Measurements from ENCODE around the gene KAT6B.

KAT6B gene

DNA sequence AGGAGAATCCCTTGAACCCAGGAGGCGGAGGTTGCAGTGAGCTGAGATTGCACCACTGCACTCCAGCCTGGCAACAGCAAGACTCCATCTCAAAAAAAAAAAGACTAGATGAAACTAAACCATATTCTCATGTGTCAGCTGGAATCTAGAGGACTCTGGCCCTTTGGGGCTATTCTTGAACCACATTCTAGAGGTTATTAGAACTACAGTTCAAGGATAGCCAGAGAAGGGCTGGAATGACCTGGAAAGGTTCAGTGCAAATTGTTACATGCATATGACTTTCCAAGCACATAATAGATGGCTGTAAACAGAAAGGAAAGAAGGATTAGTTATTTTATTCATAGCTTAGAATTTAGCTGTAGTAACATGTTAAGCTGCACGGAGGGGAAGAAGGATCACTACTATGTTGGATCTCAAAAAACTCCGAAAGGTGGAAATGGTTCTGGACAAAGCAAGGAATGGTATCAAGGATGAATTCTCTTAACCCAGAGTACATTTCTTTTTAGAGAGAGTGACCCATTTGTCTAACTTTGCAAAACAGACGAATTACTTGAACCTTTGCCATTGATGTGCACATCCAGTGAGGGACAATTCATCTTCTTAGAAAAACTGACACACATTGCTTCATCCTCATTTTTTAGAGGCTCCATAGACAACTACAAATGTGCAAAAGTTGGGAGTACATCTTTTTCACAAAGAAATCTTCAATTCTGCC lies 161.1 kb downstream of the KAT6B start:
- H3K36me3 ChIP-seq (ENCODE audit: control insufficient read depth, insufficient read depth, low read length): no peaks in the 10 kb centered on the region
- H3K4me1 ChIP-seq: peaks cover 9% of the 10 kb centered on the region
- no peak overlapping the region for H3K4me2 ChIP-seq (ENCODE audit: low read length)
- H3K27me3 ChIP-seq (ENCODE audit: control insufficient read depth, insufficient read depth, low read length): no peaks in the 10 kb centered on the region
- H3K9ac ChIP-seq: no peak overlapping the region
- H3K9me3 ChIP-seq (ENCODE audit: control insufficient read depth, low read length): no peaks in the 10 kb centered on the region
- no peak overlapping the region for H2AFZ ChIP-seq
- no peak overlapping the region for H3K4me3 ChIP-seq (ENCODE audit: low read depth, low read length)
- TF ChIP-seq, protein P1, sequence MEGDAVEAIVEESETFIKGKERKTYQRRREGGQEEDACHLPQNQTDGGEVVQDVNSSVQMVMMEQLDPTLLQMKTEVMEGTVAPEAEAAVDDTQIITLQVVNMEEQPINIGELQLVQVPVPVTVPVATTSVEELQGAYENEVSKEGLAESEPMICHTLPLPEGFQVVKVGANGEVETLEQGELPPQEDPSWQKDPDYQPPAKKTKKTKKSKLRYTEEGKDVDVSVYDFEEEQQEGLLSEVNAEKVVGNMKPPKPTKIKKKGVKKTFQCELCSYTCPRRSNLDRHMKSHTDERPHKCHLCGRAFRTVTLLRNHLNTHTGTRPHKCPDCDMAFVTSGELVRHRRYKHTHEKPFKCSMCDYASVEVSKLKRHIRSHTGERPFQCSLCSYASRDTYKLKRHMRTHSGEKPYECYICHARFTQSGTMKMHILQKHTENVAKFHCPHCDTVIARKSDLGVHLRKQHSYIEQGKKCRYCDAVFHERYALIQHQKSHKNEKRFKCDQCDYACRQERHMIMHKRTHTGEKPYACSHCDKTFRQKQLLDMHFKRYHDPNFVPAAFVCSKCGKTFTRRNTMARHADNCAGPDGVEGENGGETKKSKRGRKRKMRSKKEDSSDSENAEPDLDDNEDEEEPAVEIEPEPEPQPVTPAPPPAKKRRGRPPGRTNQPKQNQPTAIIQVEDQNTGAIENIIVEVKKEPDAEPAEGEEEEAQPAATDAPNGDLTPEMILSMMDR (IDR thresholded peaks at IDR 0.05): no peak
- no peak overlapping the region for H3K27ac ChIP-seq
- no peaks in the 10 kb centered on the region for H3K79me2 ChIP-seq

DNA sequence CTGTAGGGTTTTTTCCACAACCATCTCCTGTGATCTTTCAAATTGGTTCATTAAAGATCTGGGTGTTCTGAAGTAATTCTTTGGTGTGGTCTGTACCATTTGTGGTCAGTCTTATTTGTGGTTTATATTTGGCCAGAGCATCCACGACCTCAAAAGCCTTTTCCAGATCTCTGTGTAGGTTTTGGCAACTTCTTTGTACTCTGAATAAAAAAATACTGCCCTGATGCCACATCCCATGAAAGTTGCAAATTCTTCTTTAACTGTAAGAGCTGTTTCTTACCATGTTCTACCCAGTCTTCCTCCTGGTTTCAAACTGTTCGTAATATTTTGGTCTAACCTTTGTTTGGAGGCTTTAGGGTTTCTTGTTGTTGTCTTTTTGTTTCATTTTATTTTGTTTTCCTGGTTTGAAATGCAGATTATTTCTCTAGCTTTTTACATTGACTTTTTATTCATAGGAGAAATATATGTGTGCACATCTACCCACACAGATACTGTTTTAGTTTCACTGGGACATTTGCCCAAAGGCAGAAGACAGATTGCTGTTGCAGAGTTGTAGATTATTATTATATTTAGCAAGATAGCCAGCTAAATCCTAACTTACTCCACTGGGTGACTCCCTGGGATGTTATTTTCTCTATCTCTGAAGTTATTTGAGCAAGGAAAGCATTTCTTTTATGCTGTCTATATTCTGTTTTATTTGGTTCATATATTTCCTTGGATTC lies 161.8 kb downstream of the KAT6B start:
- H3K4me2 ChIP-seq (ENCODE audit: low read length): peak overlapping the region; percentile 15
- H3K4me3 ChIP-seq (ENCODE audit: low read depth, low read length): no peak overlapping the region
- H3K27me3 ChIP-seq (ENCODE audit: control insufficient read depth, insufficient read depth, low read length): no peaks in the 10 kb centered on the region
- no peak overlapping the region for H3K9ac ChIP-seq
- no peaks in the 10 kb centered on the region for H3K36me3 ChIP-seq (ENCODE audit: control insufficient read depth, insufficient read depth, low read length)
- no peak overlapping the region for H3K27ac ChIP-seq
- no peaks in the 10 kb centered on the region for H3K9me3 ChIP-seq (ENCODE audit: control insufficient read depth, low read length)
- H3K79me2 ChIP-seq: no peaks in the 10 kb centered on the region
- H3K4me1 ChIP-seq: peaks cover 9% of the 10 kb centered on the region
- H2AFZ ChIP-seq: no peak overlapping the region
- TF ChIP-seq, protein P1 (IDR thresholded peaks at IDR 0.05): no peak

DNA sequence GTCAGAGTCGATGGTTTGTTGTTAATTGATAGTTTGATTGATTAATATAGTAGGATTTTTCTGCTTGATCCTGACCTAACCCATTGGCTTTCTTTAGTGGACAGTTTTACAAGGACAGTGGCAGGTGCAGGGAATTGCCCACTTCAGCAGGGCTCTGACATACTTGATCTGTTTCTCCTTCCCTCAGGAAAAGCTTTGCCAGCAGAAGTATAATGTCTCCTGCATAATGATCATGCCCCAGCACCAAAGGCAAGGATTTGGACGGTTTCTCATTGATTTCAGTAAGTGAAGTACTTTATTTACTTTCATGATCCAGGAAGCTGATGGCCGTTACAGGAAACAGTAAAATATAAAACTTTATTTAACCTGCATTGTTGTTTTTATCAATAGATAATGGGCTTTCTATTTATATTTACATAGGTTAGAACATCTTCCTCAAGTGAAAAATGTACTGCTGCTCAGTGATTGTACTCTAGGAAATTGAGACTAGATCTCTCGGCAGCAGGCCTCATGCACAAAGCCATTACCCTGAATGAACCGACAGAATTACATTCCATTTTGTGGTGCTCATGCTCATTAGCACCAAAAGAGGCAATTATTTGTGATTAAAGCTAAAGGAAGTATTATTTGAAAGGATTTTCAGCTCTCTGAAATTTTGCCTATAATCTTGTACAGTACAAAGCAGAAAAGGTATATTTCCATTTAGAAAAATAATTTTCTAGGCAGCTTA lies 162.6 kb downstream of the KAT6B start:
- Histone ChIP-seq H3K4me3 (ENCODE audit: low read depth, low read length) (no peak overlapping the region), H3K9ac (no peak overlapping the region), H2AFZ (no peak overlapping the region), H3K9me3 (ENCODE audit: control insufficient read depth, low read length) (no peaks in the 10 kb centered on the region), H3K27ac (no peak overlapping the region), H3K79me2 (no peaks in the 10 kb centered on the region), H3K27me3 (ENCODE audit: control insufficient read depth, insufficient read depth, low read length) (no peaks in the 10 kb centered on the region), H3K4me2 (ENCODE audit: low read length) (peak overlapping the region; percentile 15), H3K4me1 (peaks cover 9% of the 10 kb centered on the region), H3K36me3 (ENCODE audit: control insufficient read depth, insufficient read depth, low read length) (no peaks in the 10 kb centered on the region)
- TF ChIP-seq, protein P1 (IDR thresholded peaks at IDR 0.05): no peak

DNA sequence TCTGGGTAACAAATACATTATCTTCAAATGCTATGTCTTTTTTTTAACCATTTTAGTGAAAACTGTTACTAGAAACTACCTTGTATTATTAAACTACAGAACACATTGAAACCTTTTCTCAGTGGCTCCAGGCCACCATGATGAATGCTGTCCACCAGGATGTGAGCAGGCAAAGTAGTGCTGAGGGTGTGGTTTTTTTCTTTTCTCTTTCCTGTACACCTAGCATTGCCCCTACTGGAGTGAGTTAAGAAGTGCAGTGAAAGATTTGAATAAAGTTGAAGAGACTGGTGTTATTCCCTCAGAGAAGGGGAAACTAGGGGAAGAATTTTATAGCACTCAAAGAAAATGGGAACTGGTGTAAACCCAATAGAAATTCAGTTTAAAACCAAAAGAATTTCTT lies 165.0 kb downstream of the KAT6B start:
- H2AFZ ChIP-seq: no peak overlapping the region
- no peak overlapping the region for H3K27ac ChIP-seq
- peaks cover 9% of the 10 kb centered on the region for H3K4me1 ChIP-seq
- H3K79me2 ChIP-seq: no peaks in the 10 kb centered on the region
- TF ChIP-seq, protein P1 (IDR thresholded peaks at IDR 0.05): peak; percentile 49
- no peak overlapping the region for H3K4me3 ChIP-seq (ENCODE audit: low read depth, low read length)
- no peaks in the 10 kb centered on the region for H3K36me3 ChIP-seq (ENCODE audit: control insufficient read depth, insufficient read depth, low read length)
- no peak overlapping the region for H3K4me2 ChIP-seq (ENCODE audit: low read length)
- no peak overlapping the region for H3K9ac ChIP-seq
- no peaks in the 10 kb centered on the region for H3K9me3 ChIP-seq (ENCODE audit: control insufficient read depth, low read length)
- no peaks in the 10 kb centered on the region for H3K27me3 ChIP-seq (ENCODE audit: control insufficient read depth, insufficient read depth, low read length)

All from parathyroid adenoma (tissue), 2 donors.